Stimulated activated CD4-positive, alpha-beta T cell treated with anti-CD3 and anti-CD28 coated beads, Interleukin-12 subunit alpha, Interleukin-12 subunit beta, amount 100 ng/mL, for 4 hours (primary cell): ENCODE results near the gene CIRBP.
"Not testable (repeated sequence)": the region's sequence is repeated elsewhere in the genome, so short reads cannot be mapped to it uniquely, and the experiment has no call there.

Source experiments
- DNase-seq: peaks from one replicate; pipeline ENCODE4 v3.0.0-alpha.2; 2020

The CIRBP gene

GRCh38 chr19:1295169-1296012 is 26.3 kb downstream of the CIRBP start:
- DNase-seq: no peak

GRCh38 chr19:1296078-1296477 is 26.9 kb downstream of the CIRBP start:
- no peak for DNase-seq

GRCh38 chr19:1296575-1297271 is 27.6 kb downstream of the CIRBP start:
- DNase-seq: no peak

DNA sequence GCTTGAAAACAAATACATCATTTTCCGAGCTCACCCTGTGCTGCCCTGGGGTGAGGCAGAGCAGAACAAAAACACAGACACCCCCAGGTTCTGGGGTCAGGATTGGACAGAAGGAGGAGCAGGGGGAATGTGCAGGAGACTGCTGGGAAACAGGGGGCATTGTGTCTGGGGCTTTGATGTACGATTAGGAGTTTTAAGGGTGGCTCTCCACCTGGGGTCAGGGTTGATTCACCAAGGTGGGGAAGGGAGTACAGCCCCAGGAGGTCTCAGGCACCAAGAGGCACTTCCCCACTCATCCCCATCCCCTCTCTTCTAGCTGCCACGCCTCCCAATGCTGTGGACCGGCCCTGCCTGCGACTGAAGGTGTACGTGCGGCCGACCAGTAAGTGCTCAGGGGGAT is 29.1 kb downstream of the CIRBP start:
- no peak for DNase-seq

DNA sequence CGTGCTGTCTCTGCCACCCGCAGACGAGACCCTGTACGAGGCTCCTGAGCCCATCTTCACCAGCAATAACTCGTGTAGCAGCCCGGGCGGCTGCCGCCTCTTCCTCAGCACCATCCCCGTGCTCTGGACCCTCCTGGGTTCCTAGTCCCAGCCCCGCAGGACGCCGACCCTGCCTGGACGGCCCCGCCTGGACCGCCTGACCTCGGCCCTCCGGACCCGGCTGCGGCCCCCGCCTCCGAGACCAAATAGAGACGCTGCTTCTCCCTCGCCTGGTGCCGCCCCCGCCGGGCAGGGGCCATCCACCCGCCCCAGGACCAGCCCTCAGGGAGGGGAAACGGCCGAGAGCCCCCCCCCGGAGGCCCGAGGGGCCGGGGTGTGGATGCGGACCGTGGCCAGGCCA is 30.7 kb downstream of the CIRBP start:
- no peak for DNase-seq

- DNase-seq: no peak
Observed at GRCh38 chr19:1300744-1301490, 31.8 kb downstream of the CIRBP start.

DNA sequence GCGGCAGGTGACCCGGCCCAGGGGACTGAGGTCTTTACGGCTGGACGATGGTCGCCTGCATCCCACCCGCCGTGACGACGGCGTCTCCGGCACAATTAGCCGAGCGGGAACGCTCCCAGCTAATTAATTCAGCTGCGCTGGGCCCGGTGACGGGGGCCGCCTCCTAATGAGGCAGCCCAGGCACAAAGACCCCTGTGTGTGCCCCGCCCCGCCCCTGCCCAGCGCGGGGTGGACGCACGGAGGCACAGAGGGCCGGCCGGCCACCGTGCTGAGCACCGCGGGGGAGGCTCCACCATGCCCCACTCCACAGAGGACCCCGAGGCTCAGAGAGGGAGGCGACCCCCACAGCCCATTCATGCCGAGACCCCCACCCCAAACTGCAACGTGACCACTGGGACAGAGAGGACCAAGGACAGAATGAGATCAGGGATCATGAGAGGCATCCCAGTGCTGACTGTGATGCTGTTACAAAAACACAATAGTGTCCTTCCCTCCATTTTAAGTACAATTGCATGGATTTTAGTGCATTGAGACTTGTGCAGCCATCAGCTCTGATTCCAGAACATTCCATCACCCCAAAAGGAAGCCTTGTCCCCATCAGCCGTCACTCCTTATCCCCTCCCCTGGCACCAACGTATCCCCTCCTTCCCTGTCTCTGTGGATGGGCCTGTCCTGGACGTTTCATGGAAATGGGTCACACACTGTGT is 33.6 kb downstream of the CIRBP start:
- DNase-seq: no peak

DNA sequence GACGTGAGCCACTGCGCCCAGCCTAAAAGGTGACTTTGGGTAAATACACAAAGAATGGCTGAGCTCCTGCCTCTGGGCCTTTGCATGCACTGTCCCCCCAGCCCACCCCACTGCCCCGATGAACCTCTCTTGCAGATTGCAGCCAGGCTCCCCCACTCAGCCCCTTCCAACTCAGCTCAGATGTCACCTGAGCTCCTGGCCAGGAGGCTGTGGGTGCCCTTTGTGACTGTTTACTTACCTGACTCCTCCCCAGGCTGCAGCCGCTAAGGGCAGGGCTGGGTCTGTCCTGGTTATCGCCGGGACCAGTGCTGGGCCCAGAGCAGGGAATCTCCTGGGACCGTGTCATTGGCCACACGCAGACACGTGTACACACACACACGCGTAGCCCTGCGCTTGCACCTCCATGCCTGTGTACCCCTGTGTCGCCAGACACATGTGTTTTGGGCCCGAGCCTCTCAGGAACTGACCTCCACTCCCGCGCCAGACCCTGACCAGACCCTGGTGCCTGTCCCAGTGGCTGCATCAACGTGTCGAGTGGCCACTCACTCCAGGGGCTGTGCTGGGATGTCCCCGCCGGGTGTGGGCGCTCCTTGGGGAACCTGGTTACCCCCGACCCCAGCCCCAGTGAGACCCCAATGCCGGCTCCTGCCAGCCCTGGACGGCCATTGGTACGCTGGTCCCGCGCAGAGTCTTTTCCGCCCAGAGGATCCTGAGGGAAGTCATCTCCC is 35.2 kb downstream of the CIRBP start:
- no peak for DNase-seq

DNA sequence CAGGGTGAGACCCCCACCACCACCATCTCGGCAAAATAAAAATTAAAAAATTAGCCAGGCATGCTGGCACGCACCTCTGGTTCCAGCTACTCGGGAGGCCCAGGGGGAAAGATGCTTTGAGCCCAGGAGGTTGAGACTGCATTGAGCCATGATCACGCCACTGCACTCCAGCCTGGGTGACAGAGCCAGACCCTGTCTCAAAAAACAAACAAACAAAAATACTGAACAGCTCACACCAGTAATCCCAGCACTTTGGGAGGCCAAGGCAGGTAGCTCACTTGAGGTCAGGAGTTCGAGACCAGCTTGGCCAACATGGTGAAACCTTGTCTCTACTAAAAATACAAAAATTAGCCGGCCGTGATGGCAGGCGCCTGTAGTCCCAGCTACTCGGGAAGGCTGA is 36.2 kb downstream of the CIRBP start:
- not testable (repeated sequence) for DNase-seq

DNA sequence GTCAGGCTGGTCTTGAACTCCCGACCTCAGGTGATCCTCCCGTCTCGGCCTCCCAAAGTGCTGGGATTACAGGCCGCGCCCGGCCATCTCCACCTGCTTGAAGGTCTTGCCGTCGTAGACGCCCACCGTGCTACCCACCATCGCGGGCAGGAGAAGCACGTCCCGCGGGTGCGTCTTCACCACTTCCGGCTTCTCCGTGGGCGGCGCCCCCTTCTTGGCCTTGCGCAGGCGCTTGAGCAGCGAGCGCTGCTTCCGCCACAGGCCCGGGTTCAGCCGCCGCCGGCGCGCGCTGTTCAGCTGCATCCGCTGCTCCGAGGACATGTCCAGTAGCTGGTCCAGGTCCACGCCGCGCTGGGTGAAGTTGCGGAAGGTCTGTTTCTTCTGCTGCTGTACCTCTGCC is 38.2 kb downstream of the CIRBP start:
- no peak for DNase-seq

DNA sequence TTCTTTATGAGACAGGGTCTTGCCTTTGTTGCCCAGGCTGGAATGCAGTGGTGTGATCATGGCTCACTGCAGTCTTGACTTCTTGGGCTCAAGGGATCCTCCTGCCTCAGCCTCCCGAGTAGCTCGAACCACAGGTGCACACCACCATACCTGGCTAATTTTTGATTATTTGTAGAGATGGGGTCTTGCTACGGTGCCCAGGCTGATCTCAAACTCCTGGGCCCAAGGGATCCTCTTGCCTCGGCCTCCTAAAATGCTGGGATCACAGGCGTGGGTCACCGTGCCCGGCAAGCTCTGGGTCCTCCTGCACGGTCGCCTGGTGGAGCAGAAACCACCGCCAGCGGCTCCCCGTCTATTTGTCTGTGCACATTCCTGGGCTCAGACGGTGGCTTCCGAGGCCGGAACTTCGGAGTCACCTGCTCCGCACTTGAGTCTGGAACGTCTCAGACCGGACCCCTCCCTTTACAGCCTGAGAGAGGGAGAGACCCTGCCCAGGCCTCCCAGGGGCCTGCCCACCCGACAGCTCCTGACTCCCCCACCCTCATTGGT is 38.7 kb downstream of the CIRBP start:
- DNase-seq: no peak

- DNase-seq: no peak
Observed at GRCh38 chr19:1308718-1309117, 39.6 kb downstream of the CIRBP start.

DNA sequence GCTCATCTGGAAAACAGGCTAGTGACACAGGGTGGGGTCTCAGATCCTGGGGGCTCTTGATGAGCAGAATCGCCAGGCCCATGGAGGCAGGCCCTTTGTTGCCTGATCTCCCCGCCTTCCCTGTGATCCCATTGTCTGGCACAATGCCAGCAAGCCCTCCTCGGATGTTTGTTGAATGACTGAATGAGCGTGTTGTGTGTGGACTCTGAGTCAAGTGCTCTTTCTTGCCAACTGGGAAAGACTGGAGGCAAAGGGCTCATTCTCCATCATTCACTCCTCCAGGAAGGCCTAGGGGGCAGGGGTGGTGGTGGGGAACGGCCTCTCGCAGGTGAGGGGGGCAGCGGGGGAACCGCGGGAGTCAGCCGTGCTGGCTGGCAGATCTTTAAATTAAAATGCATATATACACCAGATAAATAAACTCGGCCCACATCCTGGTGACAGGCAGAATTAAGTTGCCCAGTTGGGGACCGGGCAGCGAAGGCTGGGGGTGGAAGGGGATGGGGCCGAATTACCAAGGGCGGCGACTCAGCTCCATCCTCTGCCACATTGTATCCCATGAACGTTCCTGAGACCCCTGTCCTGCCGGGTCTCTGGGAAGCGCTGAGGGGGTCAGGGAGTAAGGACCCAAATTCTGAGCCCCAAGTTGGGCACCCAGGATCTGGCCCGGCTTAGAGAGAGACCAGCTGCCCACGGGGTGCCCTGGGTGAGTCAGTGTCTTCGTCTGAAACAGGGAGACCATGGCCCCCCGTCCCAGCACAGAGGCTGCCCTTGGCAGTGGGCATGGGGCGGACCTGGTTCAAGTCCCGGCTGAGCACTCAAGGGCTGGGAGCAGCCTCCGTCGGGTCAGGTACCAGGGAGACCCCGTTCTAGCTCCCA is 41.1 kb downstream of the CIRBP start:
- no peak for DNase-seq

GRCh38 chr19:1310853-1311180 is 41.7 kb downstream of the CIRBP start:
- no peak for DNase-seq

DNA sequence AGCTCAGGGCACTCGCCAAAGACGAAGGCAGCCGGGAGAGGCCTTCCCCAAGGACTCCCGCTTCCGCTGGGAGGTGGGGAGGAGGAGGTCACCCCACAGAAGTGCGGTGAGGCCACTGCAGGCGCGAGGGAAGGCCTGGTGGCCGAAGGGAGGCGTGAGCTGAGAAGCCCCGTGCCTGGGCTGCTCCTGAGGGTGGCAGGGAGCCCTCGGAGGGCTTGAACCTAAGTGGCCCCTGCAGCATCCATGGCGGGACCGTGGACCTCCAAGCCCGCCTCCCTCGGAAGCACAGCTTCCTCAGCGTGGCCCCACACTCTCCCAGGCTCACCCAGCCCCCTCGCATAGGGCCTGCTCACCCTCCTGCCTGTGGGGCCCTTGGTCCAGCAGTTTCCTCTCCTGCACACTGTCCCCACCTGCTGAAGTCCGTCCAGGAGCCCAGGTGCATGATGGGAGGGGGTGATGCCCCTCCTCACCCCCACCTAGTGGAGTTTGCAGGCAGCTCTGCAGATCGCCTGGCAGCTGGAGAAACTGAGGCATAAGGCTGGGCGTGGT is 42.5 kb downstream of the CIRBP start:
- no peak for DNase-seq

DNA sequence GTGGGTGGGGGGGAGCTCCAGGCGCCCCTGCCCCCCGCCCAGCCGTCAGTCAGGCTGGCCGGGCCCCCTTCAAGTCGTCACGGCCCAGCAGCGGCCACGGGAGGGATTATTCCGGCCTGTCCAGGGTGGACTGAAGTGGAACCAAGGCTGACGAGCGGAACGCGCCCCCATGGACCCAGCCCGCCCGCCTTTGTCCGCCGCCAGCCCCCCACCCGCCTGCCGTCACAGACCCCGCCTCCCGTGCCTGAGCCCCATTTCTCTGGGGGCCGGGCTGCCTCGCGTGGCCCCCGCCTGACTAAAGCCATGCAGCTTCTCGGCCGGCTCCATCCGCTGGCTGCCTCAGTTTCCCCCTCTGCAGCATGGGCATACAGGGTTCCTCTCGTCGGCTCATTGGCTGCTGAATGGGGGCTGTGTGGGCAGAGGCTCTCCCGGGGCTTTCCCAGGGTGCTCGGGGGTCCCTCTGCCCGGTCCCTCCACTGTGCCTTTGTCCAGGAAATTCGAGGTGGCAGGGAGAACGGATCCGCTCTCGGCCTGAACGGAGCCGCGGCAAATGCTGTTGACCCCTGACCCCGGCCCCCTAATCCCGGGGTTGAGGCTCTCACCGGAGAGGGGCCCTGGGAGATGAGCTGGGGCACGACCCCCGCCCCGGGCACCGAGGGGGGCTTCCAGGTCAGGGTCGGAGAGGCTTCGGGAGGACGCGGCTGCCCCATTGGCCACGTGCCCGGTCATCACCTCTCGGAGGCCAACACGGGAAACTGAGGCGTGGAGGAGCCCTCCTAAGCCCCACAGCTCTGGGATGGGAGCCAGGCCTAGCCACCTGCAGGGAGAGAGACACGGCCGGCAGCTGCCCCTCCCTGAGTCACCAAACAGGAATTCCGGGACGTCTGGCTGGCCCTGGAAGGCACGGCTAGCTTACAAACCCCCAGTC is 43.9 kb downstream of the CIRBP start:
- DNase-seq: no peak

DNA sequence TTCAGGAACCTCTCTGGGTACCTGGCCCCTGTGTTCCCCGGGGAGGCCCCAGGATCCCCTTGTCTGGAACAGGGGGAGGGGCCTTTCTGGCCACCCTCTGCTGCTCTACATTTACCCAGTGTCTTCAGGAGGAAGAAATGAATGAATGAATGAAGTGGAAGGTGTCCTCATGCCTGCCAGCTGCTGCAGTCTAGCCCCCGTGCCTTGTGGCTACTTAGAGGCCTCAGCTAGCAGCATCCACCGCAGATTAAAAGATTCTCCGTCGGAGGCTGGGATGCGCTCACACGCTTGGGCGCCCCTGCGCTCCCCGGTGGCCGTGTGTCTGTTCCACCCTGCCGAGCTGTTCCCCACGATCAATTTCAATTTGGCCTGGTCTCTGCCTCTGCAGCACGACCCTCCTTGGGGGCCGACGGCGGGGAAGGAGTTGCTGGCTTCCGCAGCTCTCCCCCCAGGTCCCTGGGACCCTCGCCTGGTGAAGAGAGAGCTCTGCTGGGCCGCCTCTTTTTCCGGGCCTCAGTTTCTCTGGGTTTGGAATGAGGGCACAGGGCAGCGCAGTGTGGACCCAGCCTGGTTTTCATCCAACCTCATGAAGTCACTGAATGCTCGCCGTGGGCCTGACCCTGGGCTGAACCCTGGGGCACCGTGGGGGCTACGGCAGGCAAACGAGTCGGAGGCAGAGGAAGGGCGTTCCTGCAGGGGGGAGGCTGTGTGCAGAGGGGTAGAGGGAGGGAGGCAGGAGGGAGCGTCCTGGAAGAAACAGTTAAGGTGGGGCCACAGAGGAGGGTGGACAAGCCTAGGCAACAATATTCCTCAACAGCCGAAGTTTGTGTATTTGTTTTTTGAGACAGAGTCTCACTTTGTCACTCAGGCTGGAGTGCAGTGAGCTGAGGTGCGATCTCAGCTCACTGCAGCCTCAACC is 44.8 kb downstream of the CIRBP start:
- no peak for DNase-seq

- DNase-seq: peak; percentile 15
Observed at GRCh38 chr19:1315470-1316166, 46.5 kb downstream of the CIRBP start.
